ENCODE results near the gene PTPRH. TPM values are rescaled to one million over a fixed set of nuclear protein-coding genes. Genes with fewer than 3 reads are reported as not detected.
"Not testable (repeated sequence)": the region's sequence is repeated elsewhere in the genome, so short reads cannot be mapped to it uniquely, and the experiment has no call there.

PTPRH gene
- total and polyA plus RNA-seq, 5 donors from 2014 or later: not detected

- Mint-ChIP-seq H3K9me3 (peaks cover 0 to 19% (median 5%) of the 10 kb centered on the region in 7 donors), H3K27me3 (peaks cover 17% of the 10 kb centered on the region), H3K4me1 (peaks cover 0 to 15% (median 9%) of the 10 kb centered on the region in 4 donors), H3K27ac (peak overlapping the region in 1 of 3 donors; percentile 52), H3K4me3 (peak overlapping the region in 2 of 4 donors; percentile 22 to 25), H3K36me3 (peaks cover 19% of the 10 kb centered on the region)
- peak in 2 of 3 donors; percentile 17 to 41 for DNase-seq
- H3K27ac ChIP-seq (ENCODE audit: insufficient read depth, low read length, poor library complexity, severe bottlenecking): no peak overlapping the region
- no peaks in the 10 kb centered on the region for H3K36me3 ChIP-seq (ENCODE audit: control insufficient read depth, insufficient read depth, low read length)
- ATAC-seq (ENCODE audit: low read depth in 2 of 2): peak in 1 of 2 donors; percentile 47
- H3K27me3 ChIP-seq (ENCODE audit: control insufficient read depth, insufficient read depth, low read length): peaks cover 3% of the 10 kb centered on the region
- H3K4me3 ChIP-seq (ENCODE audit: low read depth, low read length): no peak overlapping the region
- peaks cover 3% of the 10 kb centered on the region for H3K4me1 ChIP-seq (ENCODE audit: control insufficient read depth, insufficient read depth, low read length, poor library complexity, severe bottlenecking)
- peaks cover 5 to 15% of the 10 kb centered on the region in 2 experiments for H3K9me3 ChIP-seq (ENCODE audit: control insufficient read depth in 2 of 2, low read length in 2 of 2)
Measured at GRCh38 chr19:55216461-55217198, 7.3 kb upstream of the PTPRH start.

- Histone ChIP-seq H3K4me3 (ENCODE audit: low read depth, low read length) (no peak overlapping the region), H3K9me3 (ENCODE audit: control insufficient read depth in 2 of 2, low read length in 2 of 2) (peaks cover 5 to 9% of the 10 kb centered on the region in 2 experiments), H3K27me3 (ENCODE audit: control insufficient read depth, insufficient read depth, low read length) (peaks cover 3% of the 10 kb centered on the region), H3K4me1 (ENCODE audit: control insufficient read depth, insufficient read depth, low read length, poor library complexity, severe bottlenecking) (peaks cover 3% of the 10 kb centered on the region), H3K27ac (ENCODE audit: insufficient read depth, low read length, poor library complexity, severe bottlenecking) (no peak overlapping the region), H3K36me3 (ENCODE audit: control insufficient read depth, insufficient read depth, low read length) (no peaks in the 10 kb centered on the region)
- DNase-seq (no peak), ATAC-seq (ENCODE audit: low read depth in 2 of 2) (no peak)
- Mint-ChIP-seq H3K4me1 (peaks cover 0 to 15% (median 8%) of the 10 kb centered on the region in 4 donors), H3K27me3 (peaks cover 26% of the 10 kb centered on the region), H3K9me3 (peaks cover 0 to 16% (median 5%) of the 10 kb centered on the region in 7 donors), H3K27ac (no peak overlapping the region), H3K36me3 (peaks cover 5% of the 10 kb centered on the region), H3K4me3 (no peak overlapping the region)
Measured at GRCh38 chr19:55213547-55213946, 4.2 kb upstream of the PTPRH start.

- Histone ChIP-seq H3K4me1 (ENCODE audit: control insufficient read depth, insufficient read depth, low read length, poor library complexity, severe bottlenecking) (peaks cover 3% of the 10 kb centered on the region), H3K27ac (ENCODE audit: insufficient read depth, low read length, poor library complexity, severe bottlenecking) (no peak overlapping the region), H3K9me3 (ENCODE audit: control insufficient read depth in 2 of 2, low read length in 2 of 2) (peaks cover 5 to 9% of the 10 kb centered on the region in 2 experiments), H3K27me3 (ENCODE audit: control insufficient read depth, insufficient read depth, low read length) (peaks cover 3% of the 10 kb centered on the region), H3K36me3 (ENCODE audit: control insufficient read depth, insufficient read depth, low read length) (no peaks in the 10 kb centered on the region), H3K4me3 (ENCODE audit: low read depth, low read length) (no peak overlapping the region)
- Mint-ChIP-seq H3K4me1 (peaks cover 0 to 15% (median 8%) of the 10 kb centered on the region in 4 donors), H3K27me3 (peaks cover 22% of the 10 kb centered on the region), H3K9me3 (peaks cover 0 to 16% (median 5%) of the 10 kb centered on the region in 7 donors), H3K4me3 (peak overlapping the region in 1 of 4 donors; percentile 16), H3K36me3 (peaks cover 5% of the 10 kb centered on the region), H3K27ac (peak overlapping the region in 1 of 3 donors; percentile 43)
- ATAC-seq (ENCODE audit: low read depth in 2 of 2) (peak in 1 of 2 donors; percentile 43), DNase-seq (peak in 2 of 3 donors; percentile 32 to 61)
Measured at GRCh38 chr19:55212447-55212846, 3.1 kb upstream of the PTPRH start.

GRCh38 chr19:55209693-55210472 is 582 bp upstream of the PTPRH start:
- H3K27me3 ChIP-seq (ENCODE audit: control insufficient read depth, insufficient read depth, low read length): no peaks in the 10 kb centered on the region
- no peak overlapping the region for H3K4me3 ChIP-seq (ENCODE audit: low read depth, low read length)
- H3K4me1 ChIP-seq (ENCODE audit: control insufficient read depth, insufficient read depth, low read length, poor library complexity, severe bottlenecking): no peaks in the 10 kb centered on the region
- peaks cover 0 to 12% (median 4%) of the 10 kb centered on the region in 7 donors for H3K9me3 Mint-ChIP-seq
- no peaks in the 10 kb centered on the region for H3K4me1 Mint-ChIP-seq
- no peaks in the 10 kb centered on the region for H3K36me3 ChIP-seq (ENCODE audit: control insufficient read depth, insufficient read depth, low read length)
- peaks cover 5 to 9% of the 10 kb centered on the region in 2 experiments for H3K9me3 ChIP-seq (ENCODE audit: control insufficient read depth in 2 of 2, low read length in 2 of 2)
- H3K27me3 Mint-ChIP-seq: peaks cover 32% of the 10 kb centered on the region
- ATAC-seq (ENCODE audit: low read depth in 2 of 2): no peak
- no peak overlapping the region for H3K27ac ChIP-seq (ENCODE audit: insufficient read depth, low read length, poor library complexity, severe bottlenecking)
- peak overlapping the region in 1 of 4 donors; percentile 10 for H3K4me3 Mint-ChIP-seq
- DNase-seq: no peak
- peak overlapping the region in 1 of 3 donors; percentile 96 for H3K27ac Mint-ChIP-seq
- H3K36me3 Mint-ChIP-seq: peaks cover 5% of the 10 kb centered on the region

GRCh38 chr19:55206664-55207500 is 2.4 kb downstream of the PTPRH start:
- H3K4me3 Mint-ChIP-seq: no peak overlapping the region
- ATAC-seq (ENCODE audit: low read depth in 2 of 2) (peak in 1 of 2 donors; percentile 55), DNase-seq (peak in 1 of 3 donors; percentile 25)
- H3K27ac ChIP-seq (ENCODE audit: insufficient read depth, low read length, poor library complexity, severe bottlenecking): no peak overlapping the region
- no peaks in the 10 kb centered on the region for H3K4me1 Mint-ChIP-seq
- H3K27me3 Mint-ChIP-seq: peaks cover 43% of the 10 kb centered on the region
- peak overlapping the region in 2 of 3 donors; percentile 58 to 66 for H3K27ac Mint-ChIP-seq
- no peaks in the 10 kb centered on the region for H3K4me1 ChIP-seq (ENCODE audit: control insufficient read depth, insufficient read depth, low read length, poor library complexity, severe bottlenecking)
- peaks cover 0 to 4% (median 0%) of the 10 kb centered on the region in 7 donors for H3K9me3 Mint-ChIP-seq
- H3K4me3 ChIP-seq (ENCODE audit: low read depth, low read length): no peak overlapping the region
- no peaks in the 10 kb centered on the region for H3K36me3 Mint-ChIP-seq
- no peaks in the 10 kb centered on the region for H3K27me3 ChIP-seq (ENCODE audit: control insufficient read depth, insufficient read depth, low read length)
- no peaks in the 10 kb centered on the region for H3K36me3 ChIP-seq (ENCODE audit: control insufficient read depth, insufficient read depth, low read length)
- no peaks in the 10 kb centered on the region for H3K9me3 ChIP-seq (ENCODE audit: control insufficient read depth in 2 of 2, low read length in 2 of 2)

GRCh38 chr19:55202199-55202598 is 7.1 kb downstream of the PTPRH start:
- not testable (repeated sequence) for DNase-seq; H3K4me1 Mint-ChIP-seq; H3K27ac Mint-ChIP-seq; H3K27me3 ChIP-seq (ENCODE audit: control insufficient read depth, insufficient read depth, low read length); H3K36me3 ChIP-seq (ENCODE audit: control insufficient read depth, insufficient read depth, low read length); H3K4me1 ChIP-seq (ENCODE audit: control insufficient read depth, insufficient read depth, low read length, poor library complexity, severe bottlenecking); H3K9me3 ChIP-seq (ENCODE audit: control insufficient read depth in 2 of 2, low read length in 2 of 2); H3K4me3 Mint-ChIP-seq; H3K27ac ChIP-seq (ENCODE audit: insufficient read depth, low read length, poor library complexity, severe bottlenecking); ATAC-seq (ENCODE audit: low read depth in 2 of 2); H3K36me3 Mint-ChIP-seq; H3K4me3 ChIP-seq (ENCODE audit: low read depth, low read length); H3K9me3 Mint-ChIP-seq
- H3K27me3 Mint-ChIP-seq: peaks cover 43% of the 10 kb centered on the region

- H3K27me3 ChIP-seq (ENCODE audit: control insufficient read depth, insufficient read depth, low read length): no peaks in the 10 kb centered on the region
- H3K27me3 Mint-ChIP-seq: peaks cover 29% of the 10 kb centered on the region
Measured at GRCh38 chr19:55199620-55200204, 9.6 kb downstream of the PTPRH start.

More at GRCh38 chr19:55199620-55200204, 9.6 kb downstream of the PTPRH start:
- Histone ChIP-seq H3K27ac (ENCODE audit: insufficient read depth, low read length, poor library complexity, severe bottlenecking) (no peak overlapping the region), H3K9me3 (ENCODE audit: control insufficient read depth in 2 of 2, low read length in 2 of 2) (no peaks in the 10 kb centered on the region), H3K4me3 (ENCODE audit: low read depth, low read length) (no peak overlapping the region), H3K36me3 (ENCODE audit: control insufficient read depth, insufficient read depth, low read length) (no peaks in the 10 kb centered on the region), H3K4me1 (ENCODE audit: control insufficient read depth, insufficient read depth, low read length, poor library complexity, severe bottlenecking) (no peaks in the 10 kb centered on the region)
- H3K9me3 Mint-ChIP-seq: no peaks in the 10 kb centered on the region
- no peak for DNase-seq
- H3K36me3 Mint-ChIP-seq: no peaks in the 10 kb centered on the region
- no peak overlapping the region for H3K27ac Mint-ChIP-seq
- H3K4me3 Mint-ChIP-seq: no peak overlapping the region
- ATAC-seq (ENCODE audit: low read depth in 2 of 2): no peak
- H3K4me1 Mint-ChIP-seq: no peaks in the 10 kb centered on the region

Data from CD4-positive, CD25-positive, alpha-beta regulatory T cell (primary cell).